GM18505 (cell line): ENCODE results near the gene SEZ6L2.

Experiments used
- ATAC-seq: cut with Tn5 transposase; IDR thresholded peaks from one replicate; pipeline ENCODE4 v1.9.1; 2021; ENCODE audit not compliant: unreplicated experiment
- POLR2A ChIP-seq: IDR thresholded peaks from 4 replicates; pipeline ENCODE4 v1.6.1; 2011; ENCODE audit warnings: borderline replicate concordance; ENCODE audit not compliant: insufficient read depth, insufficient read length; ENCODE audit errors: extremely low read depth

SEZ6L2 gene

DNA sequence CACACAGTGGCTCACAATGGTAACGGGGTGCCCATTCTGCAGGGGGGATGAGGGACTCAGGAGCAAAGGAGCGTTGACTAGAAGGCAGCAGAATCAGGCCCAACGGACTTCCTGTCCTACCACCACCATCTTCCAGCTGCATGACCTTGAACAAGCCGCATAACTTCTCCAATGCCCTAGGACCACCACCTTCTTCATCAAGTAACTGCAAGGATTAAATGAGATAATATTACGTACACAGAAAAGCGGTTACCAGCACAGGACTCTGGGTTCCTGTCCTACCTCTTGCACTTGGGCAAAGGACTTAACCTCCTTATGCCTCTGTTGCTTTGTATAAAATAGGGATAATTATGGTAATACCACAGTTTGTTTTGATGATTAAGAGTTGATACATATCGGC, 5.6 kb upstream of the SEZ6L2 start:
- no peak for TF ChIP-seq POLR2A
- no peak for ATAC-seq

DNA sequence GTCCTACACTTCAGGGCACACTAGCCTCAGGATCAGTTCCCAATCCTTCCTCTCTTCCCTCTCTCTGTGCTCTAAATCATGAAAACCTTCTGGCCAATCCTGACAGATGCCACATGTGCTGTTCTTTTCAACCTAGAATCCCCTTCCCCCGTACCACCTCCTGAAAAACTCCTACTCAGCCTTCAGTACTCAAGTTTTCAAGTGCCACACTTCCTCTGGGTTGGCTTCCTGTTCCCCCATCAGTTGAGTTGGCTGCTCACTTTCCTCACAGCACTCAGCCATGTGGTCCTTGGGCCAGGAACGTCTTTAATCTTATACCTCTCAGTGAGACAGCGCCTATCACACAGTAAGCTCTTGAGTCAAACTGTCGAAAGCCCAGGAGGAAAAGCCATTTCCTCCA, 4.2 kb upstream of the SEZ6L2 start:
- TF ChIP-seq POLR2A: no peak
- no peak for ATAC-seq

GRCh38 chr16:29901607-29901945, 2.2 kb upstream of the SEZ6L2 start:
- ATAC-seq: no peak
- no peak for TF ChIP-seq POLR2A

DNA sequence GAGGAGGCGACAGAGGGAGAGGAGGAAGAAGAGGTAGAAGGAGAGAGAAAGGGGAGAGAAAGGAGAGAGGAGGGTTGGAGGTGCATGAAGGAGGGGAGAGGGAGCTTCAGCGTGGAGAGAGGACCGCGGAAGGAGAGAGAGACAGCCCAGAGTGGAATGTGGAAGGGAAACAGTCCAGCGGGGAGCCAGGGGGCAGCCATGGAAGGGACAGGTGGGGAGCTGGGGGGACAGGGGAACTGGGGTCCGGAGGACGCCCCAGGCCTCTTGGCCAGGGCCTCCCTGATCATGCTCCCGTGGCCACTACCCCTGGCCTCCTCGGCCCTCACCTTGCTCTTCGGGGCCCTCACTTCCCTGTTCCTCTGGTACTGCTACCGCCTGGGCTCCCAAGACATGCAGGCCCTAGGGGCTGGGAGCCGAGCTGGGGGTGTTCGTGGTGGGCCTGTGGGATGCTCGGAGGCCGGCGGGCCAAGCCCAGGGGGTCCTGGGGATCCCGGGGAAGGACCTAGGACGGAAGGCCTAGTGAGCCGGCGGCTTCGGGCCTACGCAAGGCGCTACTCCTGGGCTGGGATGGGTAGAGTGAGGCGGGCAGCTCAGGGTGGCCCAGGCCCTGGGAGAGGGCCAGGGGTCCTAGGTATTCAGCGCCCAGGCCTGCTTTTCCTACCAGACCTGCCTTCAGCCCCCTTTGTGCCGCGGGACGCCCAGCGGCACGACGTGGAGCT, 1.7 kb upstream of the SEZ6L2 start:
- TF ChIP-seq POLR2A: no peak
- ATAC-seq: no peak

- TF ChIP-seq POLR2A: no peak
- ATAC-seq: peak; percentile 62
These were observed 945 bp upstream of the SEZ6L2 start, which contains the start of gene ASPHD1 for GRCh38 chr16:29900102-29900887. Gene ASPHD1 (plus strand): TSS chr16:29900488. CDS start chr16:29900972, 484 bp downstream.

GRCh38 chr16:29898804-29899515, 390 bp downstream of the SEZ6L2 start:
- TF ChIP-seq POLR2A: no peak
- ATAC-seq: no peak

- TF ChIP-seq POLR2A: no peak
- ATAC-seq: no peak
These were observed 1.1 kb downstream of the SEZ6L2 start for GRCh38 chr16:29898135-29898803.

GRCh38 chr16:29897333-29897732, 2.0 kb downstream of the SEZ6L2 start:
- TF ChIP-seq POLR2A: no peak
- no peak for ATAC-seq

GRCh38 chr16:29896841-29897240, 2.5 kb downstream of the SEZ6L2 start:
- no peak for TF ChIP-seq POLR2A
- ATAC-seq: no peak

GRCh38 chr16:29894352-29894751, 5.0 kb downstream of the SEZ6L2 start:
- no peak for TF ChIP-seq POLR2A
- no peak for ATAC-seq

GRCh38 chr16:29893553-29893952, 5.8 kb downstream of the SEZ6L2 start:
- ATAC-seq: no peak

DNA sequence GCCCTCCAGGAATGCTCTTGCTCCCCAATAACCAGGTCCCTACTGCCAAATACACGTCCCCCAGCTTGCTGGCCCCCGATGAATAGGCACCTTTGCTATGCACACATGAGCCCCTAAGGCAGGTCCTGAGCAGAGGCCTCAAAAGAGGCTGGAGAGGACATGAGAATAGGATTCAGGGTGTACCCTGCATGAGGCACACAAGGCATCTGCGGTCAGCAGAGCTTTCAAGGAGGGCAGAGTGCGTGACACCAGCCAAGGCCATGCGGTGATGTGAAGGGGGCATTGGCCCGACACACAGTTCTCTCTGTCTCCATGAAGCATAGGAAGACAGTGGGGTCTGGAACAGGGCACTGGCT, 6.9 kb downstream of the SEZ6L2 start:
- no peak for TF ChIP-seq POLR2A

More at GRCh38 chr16:29893553-29893952, 5.8 kb downstream of the SEZ6L2 start:
- TF ChIP-seq POLR2A: no peak

More for the DNA sequence above, 6.9 kb downstream of the SEZ6L2 start:
- no peak for ATAC-seq
